ENCODE results near the gene PPP2R2C. TPM values are rescaled to one million over a fixed set of nuclear protein-coding genes. Genes with fewer than 3 reads are reported as not detected.

The PPP2R2C gene
- total and polyA plus RNA-seq, 9 of the 15 experiments (the other 6 are each of a cell fraction or from before 2014, with no cell fraction given), result 0.04 to 0.06 TPM; not detected in 7

GRCh38 chr4:6448476-6449170 is 23.8 kb downstream of the PPP2R2C start:
- no peak overlapping the region for H2AFZ ChIP-seq (ENCODE audit: low read depth, low read length)
- intact Hi-C loops (cut with micrococcal nuclease) (no loop called here), in situ Hi-C loops (cut with MboI) (no loop called here)
- H3K4me1 ChIP-seq (replicated peaks in 1 of 2; ENCODE audit: control insufficient read depth in 2 of 2, insufficient read depth in 2 of 2, low read length in 2 of 2), result no peaks in the 10 kb centered on the region
- peaks cover 28 to 74% of the 10 kb centered on the region in 2 experiments; a peak in 4 of 5 replicates for H3K27me3 ChIP-seq (ENCODE audit: control insufficient read depth in 2 of 2, insufficient read depth in 2 of 2, low read length in 2 of 2)
- peaks cover 2% of the 10 kb centered on the region for H3K9me1 ChIP-seq (ENCODE audit: control insufficient read depth, insufficient read depth, low read length)
- ChIA-PET CTCF (ENCODE audit: low intra/inter-chr PET ratio) (no interaction called here), POLR2A (interaction anchor here (0.6 kb wide), 1 partner anchor 209 kb away, joined by 3 read pairs; no protein-coding TSS in a partner anchor)
- peaks cover 9% of the 10 kb centered on the region; the same call in 1 of the 2 replicates for H4K20me1 ChIP-seq (replicated peaks; ENCODE audit: control insufficient read depth, insufficient read depth, low read length)
- H3K4me3 ChIP-seq, result no peak overlapping the region
- no peaks in the 10 kb centered on the region for H3K9me3 ChIP-seq (replicated peaks; ENCODE audit: control insufficient read depth, insufficient read depth, low read depth, low read length)
- BruUV-seq (replicated peaks), result no TSS peak
- no peak for TF ChIP-seq ARID1B (IDR thresholded peaks at IDR 0.05)
- no peak for TF ChIP-seq ZBTB2 (IDR thresholded peaks at IDR 0.05)
- no peak for TF ChIP-seq MED1 (CRISPR knock-in tag; IDR thresholded peaks at IDR 0.05; ENCODE audit: borderline replicate concordance)
- no peak for TF ChIP-seq CEBPB (tag; IDR thresholded peaks at IDR 0.05)
- no peak for TF ChIP-seq L3MBTL2 (IDR thresholded peaks at IDR 0.05)
- no peak for TF ChIP-seq EP400 (IDR thresholded peaks at IDR 0.05)
- no peak for TF ChIP-seq PHB2 (IDR thresholded peaks at IDR 0.05; ENCODE audit: low read depth)
- no peak for TF ChIP-seq SPI1 (IDR thresholded peaks at IDR 0.05; ENCODE audit: borderline replicate concordance, low read depth, low read length)
- no peak for TF ChIP-seq E2F4 (CRISPR knock-in tag; IDR thresholded peaks at IDR 0.05; ENCODE audit: low read depth)
- ATAC-seq, result no peak
- H3K36me3 ChIP-seq (ENCODE audit: control insufficient read depth, insufficient read depth, low read length), result no peaks in the 10 kb centered on the region
- DNase-seq (ENCODE audit: extremely low read depth in 1 of 4, low spot score in 3 of 4), result no peak
- no peak for FAIRE-seq
- H3K27ac ChIP-seq (ENCODE audit: extremely low read depth, low read depth, low read length), result no peak overlapping the region
- WGBS (ENCODE audit: insufficient coverage, low coverage, missing lambda C conversion rate), result 1% methylated on average over 17 of the region's 21 CpGs
- no peak overlapping the region for H3K9ac ChIP-seq (ENCODE audit: insufficient read depth in 1 of 2, low read depth in 2 of 2, low read length in 2 of 2)
- H3K4me2 ChIP-seq (ENCODE audit: insufficient read depth, low read length), result no peak overlapping the region
- no peaks in the 10 kb centered on the region for H3K79me2 ChIP-seq (ENCODE audit: control insufficient read depth, insufficient read depth, low read length)
